H9 (cell line): ENCODE results near the gene NTRK3. TPM values are rescaled to one million over a fixed set of nuclear protein-coding genes. Genes with fewer than 3 reads are reported as not detected.

Source experiments
- DNase-seq: peaks from one replicate; pipeline ENCODE4 v3.0.0-alpha.2; 2017
- H2AFZ ChIP-seq: one replicate; pipeline ENCODE4 v1.6.1; 2013; ENCODE audit warnings: mild to moderate bottlenecking, low read length, control low read depth, moderate library complexity
- H2AK5ac ChIP-seq: 2 replicates; pipeline ENCODE4 v1.6.1; 2013; ENCODE audit warnings: low read length, control low read depth, mixed read lengths; ENCODE audit not compliant: insufficient read length
- H2BK120ac ChIP-seq: one replicate; pipeline ENCODE4 v1.6.1; 2013; ENCODE audit warnings: low read depth, mild to moderate bottlenecking, low read length, control low read depth, inconsistent platforms; ENCODE audit not compliant: poor library complexity, severe bottlenecking
- H2BK12ac ChIP-seq: 2 replicates; pipeline ENCODE4 v1.6.1; 2013; ENCODE audit warnings: low read length, control low read depth, mixed read lengths, low read depth; ENCODE audit not compliant: insufficient read length
- H2BK15ac ChIP-seq: 2 replicates; pipeline ENCODE4 v1.6.1; 2013; ENCODE audit warnings: low read depth, low read length, control low read depth
- H2BK20ac ChIP-seq: one replicate; pipeline ENCODE4 v1.6.1; 2013; ENCODE audit warnings: low read depth, mild to moderate bottlenecking, low read length, control low read depth, inconsistent platforms; ENCODE audit not compliant: poor library complexity, severe bottlenecking
- H2BK5ac ChIP-seq: 2 replicates; pipeline ENCODE4 v1.6.1; 2013; ENCODE audit warnings: low read length, control low read depth, mixed read lengths; ENCODE audit not compliant: insufficient read length
- H3K14ac ChIP-seq: 2 replicates; pipeline ENCODE4 v1.6.1; 2013; ENCODE audit warnings: low read length, control low read depth; ENCODE audit not compliant: insufficient read depth
- H3K18ac ChIP-seq: 2 replicates; pipeline ENCODE4 v1.6.1; 2013; ENCODE audit warnings: low read depth, mild to moderate bottlenecking, mixed read lengths, low read length, control low read depth; ENCODE audit not compliant: insufficient read length
- H3K23ac ChIP-seq: 2 replicates; pipeline ENCODE4 v1.6.1; 2013; ENCODE audit warnings: low read length, control low read depth, mixed read lengths, low read depth; ENCODE audit not compliant: insufficient read length
- H3K23me2 ChIP-seq: 2 replicates; pipeline ENCODE4 v1.6.1; 2013; ENCODE audit warnings: low read depth, mild to moderate bottlenecking, mixed read lengths, low read length, control low read depth; ENCODE audit not compliant: insufficient read length, poor library complexity, severe bottlenecking
- H3K27ac ChIP-seq: 2 replicates; pipeline ENCODE4 v1.5.1; 2013; ENCODE audit warnings: low read length, control low read depth, mixed read lengths, low read depth; ENCODE audit not compliant: insufficient read length
- H3K27me3 ChIP-seq: 2 replicates; pipeline ENCODE4 v1.6.1; 2013; ENCODE audit warnings: low read length, control low read depth, inconsistent platforms; ENCODE audit not compliant: insufficient read depth
- H3K4ac ChIP-seq: 2 replicates; pipeline ENCODE4 v1.6.1; 2013; ENCODE audit warnings: low read depth, mild to moderate bottlenecking, control low read depth, inconsistent platforms, low read length, moderate library complexity
- H3K4me1 ChIP-seq: 2 replicates; pipeline ENCODE4 v1.6.1; 2013; ENCODE audit warnings: low read length, control low read depth, inconsistent platforms; ENCODE audit not compliant: insufficient read depth
- H3K4me2 ChIP-seq: 2 replicates; pipeline ENCODE4 v1.6.1; 2013; ENCODE audit warnings: low read length, control low read depth, mixed read lengths; ENCODE audit not compliant: insufficient read length, insufficient read depth
- H3K56ac ChIP-seq: 2 replicates; pipeline ENCODE4 v1.6.1; 2013; ENCODE audit warnings: low read depth, mild to moderate bottlenecking, mixed read lengths, low read length, control low read depth; ENCODE audit not compliant: insufficient read length
- H3K79me1 ChIP-seq: 2 replicates; pipeline ENCODE4 v1.6.1; 2013; ENCODE audit warnings: low read depth, mild to moderate bottlenecking, moderate library complexity, low read length, control low read depth, inconsistent platforms; ENCODE audit not compliant: insufficient read depth, poor library complexity, severe bottlenecking
- H3K79me2 ChIP-seq: 2 replicates; pipeline ENCODE4 v1.6.1; 2013; ENCODE audit warnings: low read length, control low read depth, inconsistent platforms; ENCODE audit not compliant: insufficient read depth
- H3K9ac ChIP-seq: 2 replicates; pipeline ENCODE4 v1.6.1; 2013; ENCODE audit warnings: low read length, control low read depth, mixed read lengths; ENCODE audit not compliant: insufficient read length; ENCODE audit errors: extremely low read depth
- H3K9me3 ChIP-seq: one replicate; pipeline ENCODE4 v1.6.1; 2013; ENCODE audit warnings: low read depth, low read length, inconsistent platforms; ENCODE audit not compliant: control insufficient read depth
- H3T11ph ChIP-seq: one replicate; pipeline ENCODE4 v1.6.1; 2013; ENCODE audit warnings: mild to moderate bottlenecking, low read length, control low read depth, inconsistent platforms
- H4K20me1 ChIP-seq: one replicate; pipeline ENCODE4 v1.6.1; 2013; ENCODE audit not compliant: control insufficient read depth, insufficient read length, insufficient read depth
- H4K5ac ChIP-seq: 2 replicates; pipeline ENCODE4 v1.6.1; 2013; ENCODE audit warnings: low read depth, mild to moderate bottlenecking, mixed read lengths, low read length, control low read depth; ENCODE audit not compliant: insufficient read length
- H4K8ac ChIP-seq: replicated peaks from 2 replicates; pipeline ENCODE4 v1.6.1; 2013; ENCODE audit warnings: low read length, control low read depth, mixed read lengths, low read depth; ENCODE audit not compliant: insufficient read length
- H4K91ac ChIP-seq: 2 replicates; pipeline ENCODE4 v1.6.1; 2013; ENCODE audit warnings: low read depth, mild to moderate bottlenecking, moderate library complexity, mixed read lengths, low read length, control low read depth; ENCODE audit not compliant: insufficient read length
- H3K27ac Mint-ChIP-seq, 3 experiments: 2 replicates in 2 of 3; 3 replicates in 1 of 3; pipeline ENCODE4 v1.8.0; 2020 to 2021; ENCODE audit warnings: mixed read lengths in 3 of 3, mild to moderate bottlenecking in 1 of 3, moderate library complexity in 1 of 3
- H3K27me3 Mint-ChIP-seq: 2 replicates; pipeline ENCODE4 v1.8.0; 2021; ENCODE audit warnings: low read depth, mild to moderate bottlenecking, moderate library complexity, mixed read lengths
- H3K36me3 Mint-ChIP-seq, 3 experiments: 2 replicates in 2 of 3; 3 replicates in 1 of 3; pipeline ENCODE4 v1.8.0; 2020 to 2021; ENCODE audit warnings: low read depth in 3 of 3, mixed read lengths in 3 of 3; ENCODE audit not compliant: insufficient read depth in 1 of 3
- H3K4me1 Mint-ChIP-seq, 2 experiments: 2 replicates each; pipeline ENCODE4 v1.8.0; 2020; ENCODE audit warnings: mixed read lengths in 2 of 2
- H3K4me3 Mint-ChIP-seq, 2 experiments: 2 replicates in 1 of 2; 3 replicates in 1 of 2; pipeline ENCODE4 v1.8.0; 2020 to 2021; ENCODE audit warnings: mild to moderate bottlenecking in 2 of 2, mixed read lengths in 2 of 2, moderate library complexity in 1 of 2
- H3K9me3 Mint-ChIP-seq, 2 experiments: 2 replicates in 1 of 2; 3 replicates in 1 of 2; pipeline ENCODE4 v1.8.0; 2020; ENCODE audit warnings: mild to moderate bottlenecking in 2 of 2, mixed read lengths in 2 of 2, moderate library complexity in 1 of 2
- CTCF ChIP-seq: fragments of 200-600 bp; sonication (generic); conservative IDR thresholded peaks from 3 replicates; pipeline ENCODE4 v1.8.0; 2021; ENCODE audit warnings: antibody characterized with exemption, mild to moderate bottlenecking
- WGBS: extraction: QIAGEN DNeasy Blood & Tissue Kit; methylation state at CpG from one replicate; pipeline ENCODE4 v1.1.7; 2013; ENCODE audit warnings: missing lambda C conversion rate, low lambda C conversion rate, mixed read lengths; ENCODE audit not compliant: insufficient read length; ENCODE audit errors: extremely low coverage; 5-methylcytosine and 5-hydroxymethylcytosine counted together
- total RNA-seq: library from RNA; stranded (reverse); gene quantifications from 2 replicates; pipeline ENCODE4 v1.2.1, GENCODE V29; 2021

NTRK3 gene
- total RNA-seq, 1 experiment from 2014 or later = 2.5 TPM

- Histone ChIP-seq H2BK12ac (no peak overlapping the region), H3K56ac (no peak overlapping the region), H3K79me2 (no peaks in the 10 kb centered on the region), H2AK5ac (no peak overlapping the region), H2BK5ac (no peak overlapping the region), H3K9me3 (no peaks in the 10 kb centered on the region), H2BK15ac (no peak overlapping the region), H3K9ac (no peak overlapping the region), H3K4me1 (no peaks in the 10 kb centered on the region), H3K27ac (no peak overlapping the region), H3K14ac (no peak overlapping the region), H4K8ac (no peak overlapping the region), H4K91ac (no peak overlapping the region), H2AFZ (no peak overlapping the region), H3K23ac (no peak overlapping the region), H3K18ac (no peak overlapping the region), H3T11ph (no peak overlapping the region), H3K4me2 (no peak overlapping the region), H3K79me1 (no peaks in the 10 kb centered on the region), H2BK20ac (no peak overlapping the region), H4K20me1 (no peaks in the 10 kb centered on the region), H3K23me2 (no peaks in the 10 kb centered on the region), H4K5ac (no peak overlapping the region), H3K27me3 (no peaks in the 10 kb centered on the region), H2BK120ac (no peak overlapping the region), H3K4ac (no peak overlapping the region)
- H3K36me3 Mint-ChIP-seq = no peaks in the 10 kb centered on the region
- H3K27ac Mint-ChIP-seq = no peak overlapping the region
- WGBS = no CpG with 5 or more reads among the region's 10 CpGs
- DNase-seq = no peak
- no peak for TF ChIP-seq CTCF
- no peak overlapping the region for H3K4me3 Mint-ChIP-seq
- peaks cover 7 to 20% of the 10 kb centered on the region in 2 experiments for H3K4me1 Mint-ChIP-seq
- no peaks in the 10 kb centered on the region for H3K9me3 Mint-ChIP-seq
- H3K27me3 Mint-ChIP-seq = peaks cover 4% of the 10 kb centered on the region; the same call in 1 of the 2 replicates
Observed at GRCh38 chr15:87955284-87955909, 301.1 kb downstream of the NTRK3 start.
